Neuronal stem cell (in vitro differentiated cells): ENCODE results near the gene ZSCAN10.

Experiments
- DNase-seq: peaks from one replicate; pipeline ENCODE4 v3.0.0-alpha.2; 2013; ENCODE audit warnings: low spot score
- H2AFZ ChIP-seq: one replicate; pipeline ENCODE4 v1.6.1; 2013; ENCODE audit warnings: mild to moderate bottlenecking, low read length, inconsistent platforms
- H2AK5ac ChIP-seq: 2 replicates; pipeline ENCODE4 v1.6.1; 2013; ENCODE audit warnings: low read depth, mild to moderate bottlenecking, inconsistent platforms, low read length, moderate library complexity, mixed read lengths
- H2BK120ac ChIP-seq: 2 replicates; pipeline ENCODE4 v1.6.1; 2013; ENCODE audit warnings: low read depth, mild to moderate bottlenecking, inconsistent platforms, low read length, moderate library complexity, mixed read lengths
- H2BK12ac ChIP-seq: one replicate; pipeline ENCODE4 v1.6.1; 2013; ENCODE audit warnings: low read length, inconsistent platforms
- H2BK15ac ChIP-seq: 2 replicates; pipeline ENCODE4 v1.6.1; 2013; ENCODE audit warnings: mild to moderate bottlenecking, low read length, inconsistent platforms, mixed read lengths
- H2BK5ac ChIP-seq: one replicate; pipeline ENCODE4 v1.6.1; 2013; ENCODE audit warnings: inconsistent platforms, mild to moderate bottlenecking, low read length, moderate library complexity
- H3K14ac ChIP-seq: one replicate; pipeline ENCODE4 v1.6.1; 2013; ENCODE audit warnings: low read length, inconsistent platforms
- H3K18ac ChIP-seq: 2 replicates; pipeline ENCODE4 v1.6.1; 2013; ENCODE audit warnings: low read length, inconsistent platforms
- H3K23ac ChIP-seq: 2 replicates; pipeline ENCODE4 v1.6.1; 2013; ENCODE audit warnings: low read depth, mild to moderate bottlenecking, mixed read lengths, low read length, inconsistent platforms; ENCODE audit not compliant: poor library complexity
- H3K27ac ChIP-seq: replicated peaks from 3 replicates; pipeline ENCODE4 v1.5.1; 2013; ENCODE audit warnings: low read length, inconsistent platforms
- H3K27me3 ChIP-seq, 3 experiments: 2 replicates each; pipeline ENCODE4 v1.6.1; 2013; ENCODE audit warnings: low read length in 3 of 3, mild to moderate bottlenecking in 2 of 3, inconsistent platforms in 1 of 3, low read depth in 1 of 3, mixed read lengths in 1 of 3, moderate library complexity in 1 of 3; ENCODE audit not compliant: control insufficient read depth in 3 of 3, insufficient read depth in 3 of 3
- H3K36me3 ChIP-seq, 2 donors: replicated peaks in 1 of 2; 2 replicates each; pipeline ENCODE4 v1.6.1; 2013; ENCODE audit warnings: low read length in 2 of 2; ENCODE audit not compliant: control insufficient read depth in 2 of 2, insufficient read depth in 2 of 2
- H3K4ac ChIP-seq: 2 replicates; pipeline ENCODE4 v1.6.1; 2013; ENCODE audit warnings: inconsistent platforms, mild to moderate bottlenecking, low read length, moderate library complexity
- H3K4me1 ChIP-seq, 2 donors: 1 replicate in 1 of 2; 2 replicates in 1 of 2; pipeline ENCODE4 v1.6.1; 2013; ENCODE audit warnings: low read length in 2 of 2, low read depth in 1 of 2; ENCODE audit not compliant: control insufficient read depth in 2 of 2, insufficient read depth in 1 of 2
- H3K4me2 ChIP-seq: one replicate; pipeline ENCODE4 v1.6.1; 2013; ENCODE audit warnings: mild to moderate bottlenecking, low read length, inconsistent platforms; ENCODE audit not compliant: insufficient read depth, poor library complexity, severe bottlenecking
- H3K4me3 ChIP-seq, 2 donors: 2 replicates each; pipeline ENCODE4 v1.5.1; 2013; ENCODE audit warnings: low read length in 2 of 2, mild to moderate bottlenecking in 2 of 2, inconsistent platforms in 1 of 2, moderate library complexity in 1 of 2
- H3K79me1 ChIP-seq: one replicate; pipeline ENCODE4 v1.6.1; 2013; ENCODE audit warnings: low read depth, mild to moderate bottlenecking, inconsistent platforms, low read length, moderate library complexity
- H3K9ac ChIP-seq: one replicate; pipeline ENCODE4 v1.6.1; 2013; ENCODE audit warnings: mild to moderate bottlenecking, low read depth, low read length, inconsistent platforms; ENCODE audit not compliant: poor library complexity
- H3K9me3 ChIP-seq, 2 donors: replicated peaks in 1 of 2; 2 replicates each; pipeline versions ENCODE3 to v1.6.1; 2013; ENCODE audit warnings: low read length in 2 of 2, mild to moderate bottlenecking in 2 of 2, inconsistent platforms in 1 of 2, low read depth in 1 of 2, mixed read lengths in 1 of 2, moderate library complexity in 1 of 2; ENCODE audit not compliant: control insufficient read depth in 2 of 2, insufficient read depth in 1 of 2
- H4K8ac ChIP-seq: one replicate; pipeline ENCODE4 v1.6.1; 2013; ENCODE audit warnings: low read depth, mild to moderate bottlenecking, inconsistent platforms, low read length, moderate library complexity
- H4K91ac ChIP-seq: one replicate; pipeline ENCODE4 v1.6.1; 2013; ENCODE audit warnings: low read length, low read depth, mild to moderate bottlenecking, inconsistent platforms; ENCODE audit not compliant: poor library complexity
- WGBS, 2 donors: extraction: QIAGEN DNeasy Blood & Tissue Kit; methylation state at CpG; one replicate each; pipeline ENCODE4 v1.1.7; 2013; ENCODE audit warnings: missing lambda C conversion rate in 2 of 2, mixed read lengths in 1 of 2; ENCODE audit not compliant: insufficient read length in 2 of 2, insufficient replicate concordance in 1 of 2; ENCODE audit errors: extremely low coverage in 2 of 2; 5-methylcytosine and 5-hydroxymethylcytosine counted together

The ZSCAN10 gene

GRCh38 chr16:3096362-3096761 is 2.7 kb downstream of the ZSCAN10 start:
- Histone ChIP-seq H3K18ac (no peak overlapping the region), H3K79me1 (no peaks in the 10 kb centered on the region), H2BK15ac (peak overlapping the region; percentile 44), H2BK12ac (no peak overlapping the region), H3K36me3 (no peaks in the 10 kb centered on the region), H3K4me1 (peaks cover 23 to 32% of the 10 kb centered on the region in 2 donors), H3K27me3 (peaks cover 0 to 24% (median 11%) of the 10 kb centered on the region in 3 experiments), H3K27ac (no peak overlapping the region), H4K8ac (no peak overlapping the region), H3K4me2 (no peak overlapping the region), H3K14ac (no peak overlapping the region), H3K4me3 (no peak overlapping the region), H3K9ac (no peak overlapping the region), H3K4ac (no peak overlapping the region), H2BK120ac (no peak overlapping the region), H2BK5ac (no peak overlapping the region), H2AK5ac (peak overlapping the region; percentile 90), H4K91ac (peak overlapping the region; percentile 82), H3K9me3 (peaks cover 0 to 2% of the 10 kb centered on the region in 2 donors), H3K23ac (no peak overlapping the region), H2AFZ (no peak overlapping the region)
- no peak for DNase-seq
- no CpG with 5 or more reads among the region's 6 CpGs for WGBS, 2 donors

- WGBS, 2 donors = no CpG with 5 or more reads among the region's 4 CpGs
Measured at GRCh38 chr16:3095869-3096268, 3.2 kb downstream of the ZSCAN10 start.

GRCh38 chr16:3094289-3095027 is 4.6 kb downstream of the ZSCAN10 start:
- Histone ChIP-seq H3K4ac (no peak overlapping the region), H3K23ac (no peak overlapping the region), H2BK15ac (no peak overlapping the region), H3K9ac (no peak overlapping the region), H2BK120ac (no peak overlapping the region), H3K4me3 (no peak overlapping the region), H2AK5ac (no peak overlapping the region), H3K4me1 (peaks cover 18 to 23% of the 10 kb centered on the region in 2 donors), H2BK5ac (no peak overlapping the region), H2AFZ (no peak overlapping the region), H4K91ac (no peak overlapping the region), H3K36me3 (no peaks in the 10 kb centered on the region), H3K27me3 (peaks cover 0 to 20% (median 7%) of the 10 kb centered on the region in 3 experiments), H3K18ac (no peak overlapping the region), H3K14ac (no peak overlapping the region), H3K4me2 (no peak overlapping the region), H3K79me1 (no peaks in the 10 kb centered on the region), H3K27ac (no peak overlapping the region), H4K8ac (no peak overlapping the region), H2BK12ac (no peak overlapping the region), H3K9me3 (peaks cover 0 to 2% of the 10 kb centered on the region in 2 donors)
- no CpG with 5 or more reads among the region's 22 CpGs for WGBS, 2 donors
- DNase-seq = no peak

More at GRCh38 chr16:3095869-3096268, 3.2 kb downstream of the ZSCAN10 start:
- Histone ChIP-seq H4K91ac (no peak overlapping the region), H3K18ac (no peak overlapping the region), H4K8ac (no peak overlapping the region), H3K79me1 (no peaks in the 10 kb centered on the region), H2AFZ (no peak overlapping the region), H2BK120ac (no peak overlapping the region), H2BK5ac (no peak overlapping the region), H3K27me3 (peaks cover 0 to 24% (median 11%) of the 10 kb centered on the region in 3 experiments), H2BK12ac (no peak overlapping the region), H3K4me1 (peaks cover 23 to 28% of the 10 kb centered on the region in 2 donors), H2BK15ac (no peak overlapping the region), H3K14ac (no peak overlapping the region), H2AK5ac (no peak overlapping the region), H3K23ac (no peak overlapping the region), H3K4ac (no peak overlapping the region), H3K4me3 (no peak overlapping the region), H3K4me2 (no peak overlapping the region), H3K9me3 (peaks cover 0 to 2% of the 10 kb centered on the region in 2 donors), H3K27ac (no peak overlapping the region), H3K36me3 (no peaks in the 10 kb centered on the region), H3K9ac (no peak overlapping the region)
- DNase-seq = no peak

GRCh38 chr16:3092501-3092941 is 6.6 kb downstream of the ZSCAN10 start:
- WGBS, 2 donors = no CpG with 5 or more reads among the region's 20 CpGs

More at GRCh38 chr16:3092501-3092941, 6.6 kb downstream of the ZSCAN10 start:
- no peak overlapping the region for H4K8ac ChIP-seq
- H3K9me3 ChIP-seq = no peaks in the 10 kb centered on the region
- H3K79me1 ChIP-seq = no peaks in the 10 kb centered on the region
- H2AK5ac ChIP-seq = peak overlapping the region; percentile 82
- H3K36me3 ChIP-seq = no peaks in the 10 kb centered on the region
- H4K91ac ChIP-seq = no peak overlapping the region
- peak overlapping the region; percentile 43 for H3K23ac ChIP-seq
- no peak overlapping the region for H3K4ac ChIP-seq
- peak overlapping the region; percentile 65 for H3K18ac ChIP-seq
- H2BK15ac ChIP-seq = peak overlapping the region; percentile 67
- peaks cover 0 to 5% (median 3%) of the 10 kb centered on the region in 3 experiments for H3K27me3 ChIP-seq
- peak overlapping the region; percentile 58 for H2AFZ ChIP-seq
- H3K14ac ChIP-seq = no peak overlapping the region
- no peak overlapping the region for H3K4me3 ChIP-seq
- no peak overlapping the region for H2BK5ac ChIP-seq
- no peak for DNase-seq
- no peak overlapping the region for H2BK12ac ChIP-seq
- no peak overlapping the region for H3K4me2 ChIP-seq
- H3K4me1 ChIP-seq = peaks cover 9 to 11% of the 10 kb centered on the region in 2 donors
- H2BK120ac ChIP-seq = no peak overlapping the region
- H3K27ac ChIP-seq = no peak overlapping the region
- H3K9ac ChIP-seq = no peak overlapping the region
